Posterior vena cava (tissue), 2 donors: ENCODE results near the gene GON7. TPM values are rescaled to one million over a fixed set of nuclear protein-coding genes. Genes with fewer than 3 reads are reported as not detected.
A peak's percentile ranks its signal among the peaks of the same experiment; 100 is the strongest.
"Not testable (repeated sequence)": the region's sequence is repeated elsewhere in the genome, so short reads cannot be mapped to it uniquely, and the experiment has no call there.

Experiments
- DNase-seq: peaks from one replicate; pipeline ENCODE4 v3.0.0-alpha.2; 2020; ENCODE audit warnings: low spot score
- intact Hi-C, 2 donors: fragments of 100-400 bp; cut with DNase I; formaldehyde crosslinking; loops; one replicate each; pipeline versions ENCODE4 v1.14.1 to v1.14.2; 2022 to 2023
- long read RNA-seq, 2 donors: library from polyadenylated mRNA; unstranded; transcript quantifications; one replicate each; pipeline ENCODE4 v2.0.0, GENCODE V29; 2020 to 2021
- total RNA-seq, 2 donors: library from RNA; stranded (reverse); fragmentation: NEBNext Ultra II Directional; extraction: Animal tissue kit (Norgen Biotek cat#: 25700); gene quantifications; one replicate each; pipeline ENCODE4 v1.2.1, GENCODE V29; 2021
- donor health status: DM: yes; HTN: yes; CAD: no.
- donor health status: DM: yes; HTN: yes; CAD: no.

Gene GON7
- 1 to 10 TPM; 7.5 to 9.1 TPM for total RNA-seq
- long read RNA-seq, donor 1, partial matches to known transcripts, result 0 of 1 reads
- long read RNA-seq, donor 1, other reads (novel, unspliced or antisense), result 1 of 1 reads
- long read RNA-seq, donor 2, transcript GON7-201 (2 exons, 1,154 nt), result major isoform, 13 of 16 reads
- long read RNA-seq, donor 2, partial matches to known transcripts, result 0 of 16 reads
- long read RNA-seq, donor 2, other reads (novel, unspliced or antisense), result 2 of 16 reads

- peak; percentile 97 for DNase-seq
- intact Hi-C loops, result no loop called here
These were observed at the start of gene GON7, which contains the start of gene UBR7 for GRCh38 chr14:93206793-93207467. Gene GON7, minus strand, starts transcription at chr14:93207065. Its CDS starts 28 bp downstream, at chr14:93207037. Gene UBR7, plus strand, starts transcription at chr14:93207256. Its CDS starts 36 bp downstream, at chr14:93207292.

GRCh38 chr14:93249128-93249831, 42.4 kb upstream of the GON7 start:
- intact Hi-C loops, result no loop called here
- no peak for DNase-seq

GRCh38 chr14:93246534-93246933, 39.7 kb upstream of the GON7 start:
- intact Hi-C loops, result no loop called here
- no peak for DNase-seq

GRCh38 chr14:93245764-93246420, 39.0 kb upstream of the GON7 start:
- no peak for DNase-seq
- intact Hi-C loops, result no loop called here

GRCh38 chr14:93240678-93241000, 33.8 kb upstream of the GON7 start:
- intact Hi-C loops, result no loop called here
- DNase-seq, result no peak

GRCh38 chr14:93239869-93240677, 33.2 kb upstream of the GON7 start:
- intact Hi-C loops, result no loop called here
- DNase-seq, result no peak

GRCh38 chr14:93234798-93235197, 27.9 kb upstream of the GON7 start:
- DNase-seq, result no peak
- intact Hi-C loops, result no loop called here

- DNase-seq, intact Hi-C loops: not testable (repeated sequence)
These were observed 26.2 kb upstream of the GON7 start for GRCh38 chr14:93233078-93233477.

- intact Hi-C loops, result no loop called here
These were observed 25.3 kb upstream of the GON7 start for GRCh38 chr14:93232159-93232558.

GRCh38 chr14:93231129-93231979, 24.5 kb upstream of the GON7 start:
- DNase-seq, result no peak
- intact Hi-C loops, result no loop called here

More at GRCh38 chr14:93232159-93232558, 25.3 kb upstream of the GON7 start:
- no peak for DNase-seq

- intact Hi-C loops, result no loop called here
- DNase-seq, result no peak
These were observed 23.7 kb upstream of the GON7 start for GRCh38 chr14:93230539-93230938.

GRCh38 chr14:93228550-93228949, 21.7 kb upstream of the GON7 start:
- DNase-seq, result no peak
- intact Hi-C loops, result no loop called here

GRCh38 chr14:93223565-93223964, 16.7 kb upstream of the GON7 start:
- no peak for DNase-seq
- intact Hi-C loops, result no loop called here

- intact Hi-C loops, result no loop called here
These were observed 13.6 kb upstream of the GON7 start for GRCh38 chr14:93220509-93220908.

GRCh38 chr14:93219103-93219726, 12.3 kb upstream of the GON7 start:
- DNase-seq, result no peak

More at GRCh38 chr14:93220509-93220908, 13.6 kb upstream of the GON7 start:
- no peak for DNase-seq

GRCh38 chr14:93214598-93214997, 7.7 kb upstream of the GON7 start:
- no peak for DNase-seq
- intact Hi-C loops, result no loop called here

More at GRCh38 chr14:93219103-93219726, 12.3 kb upstream of the GON7 start:
- intact Hi-C loops, result no loop called here

GRCh38 chr14:93212432-93212831, 5.6 kb upstream of the GON7 start:
- intact Hi-C loops, result no loop called here
- DNase-seq, result no peak
